RCC 7860 (cell line): ENCODE results near the gene GNAI3.

Source experiments
- DNase-seq: peaks from one replicate; pipeline ENCODE4 v3.0.0-alpha.2; 2015; ENCODE audit warnings: low spot score
- FAIRE-seq: peaks from 2 replicates; lab custom pipeline; 2012; peaks lifted over from hg19 to GRCh38; lab: Jason Lieb, UNC

Gene GNAI3

GRCh38 chr1:109621379-109622136 lies 73.1 kb downstream of the GNAI3 start:
- FAIRE-seq: no peak
- no peak for DNase-seq

GRCh38 chr1:109622137-109622892 lies 73.9 kb downstream of the GNAI3 start:
- no peak for DNase-seq
- FAIRE-seq: no peak

DNA sequence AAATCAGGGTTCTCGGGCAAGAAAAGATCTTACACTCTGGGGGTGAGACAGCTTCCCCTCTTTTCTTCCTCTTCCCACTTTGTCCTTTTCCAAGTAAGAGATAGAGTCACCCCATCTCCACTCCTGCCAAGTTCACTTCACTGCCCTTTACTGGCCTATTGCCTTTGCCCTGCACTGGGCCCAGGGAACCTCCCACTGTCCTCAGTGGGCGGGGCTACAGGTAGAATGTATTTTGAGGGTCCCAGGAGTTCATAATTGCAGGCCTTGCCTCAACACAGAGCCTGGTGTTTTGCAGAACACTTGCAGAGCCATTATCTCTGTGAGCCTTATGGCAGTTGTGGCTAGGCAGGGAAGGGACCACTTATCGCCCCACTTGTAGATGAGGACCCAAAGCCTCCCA lies 74.5 kb downstream of the GNAI3 start:
- DNase-seq (no peak), FAIRE-seq (no peak)

DNA sequence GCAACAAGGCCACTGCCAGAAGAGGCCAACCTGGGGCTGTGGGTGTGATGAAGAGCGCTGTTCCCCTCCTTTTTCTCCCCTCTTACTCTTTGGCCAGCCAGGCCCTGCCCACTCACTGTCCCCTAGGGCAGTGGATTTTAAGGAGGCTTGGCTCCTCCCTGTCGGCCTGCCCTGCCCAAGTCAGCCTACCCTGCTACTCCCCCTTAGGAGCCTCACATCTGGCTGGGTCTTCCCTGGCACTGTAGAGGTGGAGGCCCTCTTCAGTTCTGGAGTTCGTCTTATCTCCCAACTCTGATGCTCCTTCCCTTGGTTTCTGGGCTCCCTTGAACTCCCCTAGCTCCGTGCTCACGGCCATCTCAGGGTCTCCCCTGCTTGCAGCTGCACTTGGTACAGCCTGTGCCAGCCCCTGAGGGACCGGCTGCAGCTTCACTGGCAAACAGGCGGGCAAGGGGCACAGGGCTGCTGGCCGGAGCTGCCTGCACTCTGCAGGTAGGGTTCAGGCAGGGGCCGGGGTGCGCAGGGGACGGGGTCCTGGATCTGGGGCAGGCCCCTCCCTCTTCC lies 75.3 kb downstream of the GNAI3 start:
- FAIRE-seq (no peak), DNase-seq (no peak)

DNA sequence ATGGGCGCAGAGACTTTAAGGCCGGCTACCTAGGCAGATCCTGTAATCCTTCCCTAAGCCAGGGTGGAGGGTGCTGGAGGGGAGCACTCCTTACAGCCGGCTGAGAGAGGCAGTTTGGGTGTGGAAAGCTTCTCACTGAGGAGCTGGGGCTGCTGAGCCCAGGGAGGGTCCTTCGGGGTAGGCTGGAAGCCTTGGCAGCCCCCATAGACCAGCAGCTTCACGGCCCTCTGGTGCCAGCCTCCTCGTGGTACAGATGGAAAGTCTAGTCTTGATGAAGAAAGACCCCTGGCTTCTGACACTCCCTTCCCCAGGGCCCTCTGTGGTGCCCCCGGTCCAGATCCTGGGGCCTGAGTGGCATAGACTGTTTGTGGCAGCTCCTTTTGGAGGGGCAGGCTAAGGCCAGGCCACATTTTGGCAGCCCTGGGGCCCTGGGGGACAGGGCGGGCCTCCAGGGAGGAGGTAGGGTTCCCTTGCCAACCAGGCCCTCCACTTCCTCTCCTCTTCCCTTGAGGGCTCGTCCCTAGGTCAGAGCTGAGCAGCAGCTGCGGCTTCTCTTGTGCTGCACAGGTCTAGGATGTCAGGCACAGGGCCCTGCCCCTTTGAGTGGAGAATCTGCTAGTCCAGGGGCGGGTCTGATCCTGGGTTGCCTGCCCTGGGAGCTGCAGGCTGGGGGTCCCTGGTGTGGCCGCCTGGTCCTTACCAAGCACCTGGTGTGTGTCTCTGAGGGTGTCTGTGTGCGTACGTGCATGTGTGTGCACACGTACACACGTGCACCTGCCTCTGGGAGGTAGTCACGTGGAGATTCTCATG lies 76.0 kb downstream of the GNAI3 start:
- DNase-seq: no peak
- FAIRE-seq: no peak

GRCh38 chr1:109625176-109625575 lies 76.8 kb downstream of the GNAI3 start:
- no peak for FAIRE-seq

DNA sequence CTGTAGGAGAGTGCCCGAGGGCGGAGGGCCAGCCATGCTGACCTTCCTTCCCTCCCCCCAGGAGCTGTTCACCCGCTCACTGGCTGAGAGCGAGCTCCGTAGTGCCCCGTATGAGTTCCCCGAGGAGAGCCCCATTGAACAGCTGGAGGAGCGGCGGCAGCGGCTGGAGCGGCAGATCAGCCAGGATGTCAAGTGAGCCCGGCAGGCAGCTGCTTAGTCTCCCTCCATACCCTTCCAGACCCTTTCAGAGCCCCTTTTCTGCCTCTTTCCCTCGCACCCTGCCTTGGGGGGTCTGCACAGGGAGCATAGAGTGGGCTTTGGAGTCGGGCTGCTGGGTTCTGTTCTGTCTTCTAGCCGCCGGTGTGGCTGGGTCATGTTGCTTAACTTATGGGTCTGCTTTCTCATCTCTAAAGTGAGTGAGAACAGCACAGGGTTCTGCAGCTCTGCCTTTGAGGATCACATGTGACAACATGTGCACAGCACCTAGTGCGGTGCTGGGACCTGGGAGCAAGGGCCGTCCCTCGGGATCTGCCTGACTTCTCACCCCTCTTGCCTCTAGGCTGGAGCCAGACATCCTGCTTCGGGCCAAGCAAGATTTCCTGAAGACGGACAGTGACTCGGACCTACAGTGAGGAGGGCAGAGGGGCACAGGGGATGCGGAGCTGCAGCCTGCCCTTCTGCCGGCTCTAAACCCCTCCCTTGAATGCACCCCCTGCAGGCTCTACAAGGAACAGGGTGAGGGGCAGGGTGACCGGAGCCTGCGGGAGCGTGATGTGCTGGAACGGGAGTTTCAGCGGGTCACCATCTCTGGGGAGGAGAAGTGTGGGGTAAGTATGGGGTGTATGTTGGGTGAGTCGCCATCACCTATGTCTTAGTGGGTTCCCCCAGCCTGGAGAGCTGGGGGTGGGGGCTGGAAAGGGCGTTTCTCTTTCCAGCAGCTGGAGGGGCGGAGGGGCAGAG lies 77.5 kb downstream of the GNAI3 start:
- DNase-seq (no peak), FAIRE-seq (no peak)

More at GRCh38 chr1:109625176-109625575, 76.8 kb downstream of the GNAI3 start:
- DNase-seq: no peak

DNA sequence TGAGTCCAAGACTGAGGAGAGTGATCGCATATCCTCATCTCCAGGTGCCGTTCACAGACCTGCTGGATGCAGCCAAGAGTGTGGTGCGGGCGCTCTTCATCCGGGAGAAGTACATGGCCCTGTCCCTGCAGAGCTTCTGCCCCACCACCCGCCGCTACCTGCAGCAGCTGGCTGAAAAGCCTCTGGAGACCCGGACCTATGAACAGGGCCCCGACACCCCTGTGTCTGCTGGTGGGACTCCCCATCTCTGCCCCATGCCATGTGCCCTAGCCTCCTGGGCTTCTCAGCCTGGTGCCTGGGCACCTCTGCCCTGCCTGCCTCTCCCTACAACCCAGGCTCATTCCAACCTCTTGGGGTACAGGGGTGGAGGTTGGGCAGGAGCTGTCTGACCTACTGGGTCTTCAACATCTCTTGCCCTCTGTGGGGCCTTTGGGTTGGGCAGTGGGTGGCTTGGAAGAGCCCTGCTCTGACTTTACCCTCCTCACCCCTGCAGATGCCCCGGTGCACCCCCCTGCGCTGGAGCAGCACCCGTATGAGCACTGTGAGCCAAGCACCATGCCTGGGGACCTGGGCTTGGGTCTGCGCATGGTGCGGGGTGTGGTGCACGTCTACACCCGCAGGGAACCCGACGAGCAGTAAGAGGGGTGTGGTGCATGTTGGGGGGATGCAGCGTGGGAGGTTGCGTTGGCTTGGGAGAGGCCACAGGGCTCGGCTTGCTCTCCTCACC lies 78.4 kb downstream of the GNAI3 start:
- DNase-seq (no peak), FAIRE-seq (no peak)

- FAIRE-seq: no peak
- peak; percentile 97 for DNase-seq
Observed at GRCh38 chr1:109627692-109628399, 79.4 kb downstream of the GNAI3 start.

GRCh38 chr1:109628540-109629321 lies 80.3 kb downstream of the GNAI3 start:
- peak; percentile 95 for FAIRE-seq
- DNase-seq: peak; percentile 99

DNA sequence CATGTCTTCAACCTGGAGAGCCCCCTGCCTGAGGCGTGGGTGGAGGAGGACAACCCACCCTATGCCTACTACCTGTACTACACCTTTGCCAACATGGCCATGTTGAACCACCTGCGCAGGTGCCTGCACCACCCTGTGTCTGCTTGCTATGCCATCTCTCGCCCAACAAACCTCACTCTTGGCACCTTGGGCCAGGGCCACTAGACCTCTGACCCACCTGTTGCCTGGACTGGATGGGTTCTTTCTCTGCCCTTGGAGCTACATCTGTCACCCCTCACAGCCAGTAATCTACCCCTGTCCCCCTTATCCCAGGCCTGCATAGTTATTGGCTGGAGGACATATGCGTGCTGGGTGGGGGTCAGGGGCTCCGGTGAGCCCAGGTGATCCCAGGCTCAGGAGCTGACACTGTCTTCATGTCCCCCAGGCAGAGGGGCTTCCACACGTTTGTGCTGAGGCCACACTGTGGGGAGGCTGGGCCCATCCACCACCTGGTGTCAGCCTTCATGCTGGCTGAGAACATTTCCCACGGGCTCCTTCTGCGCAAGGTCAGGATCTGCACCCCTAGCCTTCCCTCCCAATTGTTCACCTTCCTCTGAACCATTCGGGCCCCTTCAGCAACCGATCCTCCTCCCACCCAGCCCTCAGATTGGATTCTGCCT lies 81.1 kb downstream of the GNAI3 start:
- FAIRE-seq (no peak), DNase-seq (no peak)

- DNase-seq: no peak
- FAIRE-seq: no peak
Observed at GRCh38 chr1:109630081-109630897, 81.9 kb downstream of the GNAI3 start.

DNA sequence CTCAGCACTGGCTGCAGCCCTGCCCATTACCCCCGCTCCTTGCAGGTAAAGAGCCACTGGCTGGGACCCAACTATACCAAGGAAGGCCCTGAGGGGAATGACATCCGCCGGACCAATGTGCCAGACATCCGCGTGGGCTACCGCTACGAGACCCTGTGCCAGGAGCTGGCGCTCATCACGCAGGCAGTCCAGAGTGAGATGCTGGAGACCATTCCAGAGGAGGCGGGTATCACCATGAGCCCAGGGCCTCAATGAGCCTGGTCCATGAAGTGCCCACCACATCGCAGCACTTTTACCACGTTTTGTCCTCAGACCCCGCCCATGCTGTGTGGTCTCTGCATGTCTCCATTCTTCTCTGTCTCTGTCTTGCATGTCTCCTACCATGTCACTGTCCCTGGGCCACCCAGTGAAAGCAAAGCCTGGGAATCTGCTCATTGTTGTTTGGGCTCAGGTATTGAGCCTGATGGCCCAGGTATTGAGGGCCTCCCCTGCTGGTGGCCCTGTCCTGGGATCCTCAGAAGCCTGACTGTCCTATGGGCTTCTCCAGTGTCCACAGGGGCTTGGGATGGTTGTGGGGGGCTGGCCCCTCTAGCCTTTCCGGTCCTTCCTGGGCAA lies 82.6 kb downstream of the GNAI3 start:
- FAIRE-seq (no peak), DNase-seq (no peak)

DNA sequence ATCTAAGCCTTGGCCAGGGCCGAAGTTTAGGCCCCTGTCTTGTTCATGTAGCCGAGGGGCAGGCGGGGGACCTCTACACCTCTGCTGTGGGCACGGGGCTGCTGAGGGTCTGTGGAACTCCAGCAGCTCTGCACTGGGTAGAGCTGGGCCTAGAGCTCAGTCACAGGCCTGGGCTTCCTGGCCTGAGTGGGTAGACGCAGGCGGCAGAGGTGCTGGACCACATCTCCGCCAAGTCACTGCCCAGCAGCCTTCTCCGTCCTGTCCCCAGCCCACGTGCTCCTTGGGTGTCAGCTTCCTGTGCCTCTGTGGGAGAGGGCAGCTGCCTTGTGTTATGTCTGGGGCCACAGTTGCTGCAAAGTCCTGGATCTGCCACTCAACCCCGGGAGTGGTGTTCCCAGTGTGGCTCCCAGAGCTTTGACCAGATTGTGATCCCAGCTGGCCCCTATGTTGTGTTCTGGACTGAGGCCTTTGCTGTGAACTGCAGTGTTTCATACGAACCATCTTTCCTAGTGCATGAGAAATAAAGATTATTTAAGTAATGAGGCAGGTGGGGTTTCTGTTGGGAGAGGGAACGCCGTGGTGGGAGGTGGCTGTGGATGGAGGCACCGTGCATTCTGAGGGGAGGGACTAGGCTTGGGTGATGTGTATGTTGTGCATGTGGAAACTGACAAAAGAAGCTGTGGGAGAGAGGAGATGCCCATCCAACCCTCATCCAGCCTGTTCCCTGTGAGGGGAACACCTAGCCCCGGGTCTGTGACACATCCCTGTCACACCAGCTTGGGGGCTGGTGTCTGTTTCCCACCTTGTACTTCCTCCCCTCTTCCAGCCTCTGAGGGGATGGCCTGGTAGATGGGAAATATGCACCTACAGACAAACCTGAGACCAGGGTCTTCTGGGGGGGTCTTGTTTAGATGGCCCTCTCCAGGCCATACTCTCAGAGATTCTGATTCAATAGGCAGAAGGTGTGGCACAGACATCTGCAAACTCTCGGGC lies 83.4 kb downstream of the GNAI3 start:
- FAIRE-seq (no peak), DNase-seq (peak; percentile 0)
